Ectodermal cell (in vitro differentiated cells): ENCODE measurements around the gene NCBP2L.
"Not testable (repeated sequence)": the region's sequence is repeated elsewhere in the genome, so short reads cannot be mapped to it uniquely, and the experiment has no call there.

Experiments
- H3K27ac ChIP-seq: 2 replicates; pipeline ENCODE4 v1.7.0; 2013; ENCODE audit warnings: mild to moderate bottlenecking, low read depth, low read length; ENCODE audit not compliant: insufficient read depth, poor library complexity, severe bottlenecking
- H3K27me3 ChIP-seq: 2 replicates; pipeline ENCODE4 v1.7.0; 2013; ENCODE audit warnings: mild to moderate bottlenecking, low read length; ENCODE audit not compliant: insufficient read depth, control insufficient read depth, poor library complexity, severe bottlenecking
- H3K36me3 ChIP-seq: one replicate; pipeline ENCODE4 v1.7.0; 2013; ENCODE audit warnings: low read length; ENCODE audit not compliant: control insufficient read depth, insufficient read depth
- H3K4me1 ChIP-seq: one replicate; pipeline ENCODE4 v1.7.0; 2013; ENCODE audit warnings: low read length; ENCODE audit not compliant: control insufficient read depth, insufficient read depth
- H3K4me3 ChIP-seq: 2 replicates; pipeline ENCODE4 v1.7.0; 2013; ENCODE audit warnings: low read depth, low read length, control low read depth; ENCODE audit not compliant: insufficient read depth
- H3K9me3 ChIP-seq: 2 replicates; pipeline ENCODE4 v1.7.0; 2013; ENCODE audit warnings: mild to moderate bottlenecking, low read length, moderate library complexity; ENCODE audit not compliant: control insufficient read depth
- WGBS, 2 experiments: methylation state at CpG; one replicate each; pipeline ENCODE4 v1.1.7; 2013; ENCODE audit warnings: missing lambda C conversion rate in 2 of 2; 5-methylcytosine and 5-hydroxymethylcytosine counted together

Gene NCBP2L

DNA sequence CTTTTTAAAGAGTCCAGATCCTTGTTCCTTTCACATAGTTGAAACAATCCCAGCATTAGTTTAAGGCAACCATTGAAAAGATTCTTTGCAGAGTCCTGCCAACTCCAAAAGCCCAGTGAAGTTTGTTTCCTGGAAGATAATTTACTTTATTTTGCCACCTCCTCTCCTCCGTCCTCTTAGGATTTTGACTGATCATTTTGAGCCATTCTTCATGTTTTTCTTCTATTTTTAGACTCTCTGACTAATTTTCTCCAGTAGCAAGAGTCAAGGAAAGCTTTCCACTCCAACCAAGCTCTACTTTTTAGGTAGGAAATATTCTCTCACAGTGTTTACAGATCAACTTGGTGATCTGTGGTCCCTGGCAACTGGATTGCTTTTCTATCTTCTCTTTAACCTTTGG is 10.3 kb downstream of the NCBP2L start:
- H3K4me3 ChIP-seq, result no peak overlapping the region
- H3K27ac ChIP-seq, result no peak overlapping the region
- no peaks in the 10 kb centered on the region for H3K36me3 ChIP-seq
- no peaks in the 10 kb centered on the region for H3K4me1 ChIP-seq
- 90 to 100% methylated on average over 1 of the region's 1 CpG for WGBS, 2 experiments
- H3K9me3 ChIP-seq, result no peaks in the 10 kb centered on the region
- no peaks in the 10 kb centered on the region for H3K27me3 ChIP-seq

GRCh38 chrX:107804427-107804826 is 26.9 kb downstream of the NCBP2L start:
- no peaks in the 10 kb centered on the region for H3K4me1 ChIP-seq
- no peak overlapping the region for H3K4me3 ChIP-seq
- no peaks in the 10 kb centered on the region for H3K9me3 ChIP-seq
- 89 to 100% methylated on average over 1 of the region's 1 CpG for WGBS, 2 experiments
- no peaks in the 10 kb centered on the region for H3K36me3 ChIP-seq
- no peaks in the 10 kb centered on the region for H3K27me3 ChIP-seq
- H3K27ac ChIP-seq, result no peak overlapping the region

GRCh38 chrX:107805179-107805578 is 27.6 kb downstream of the NCBP2L start:
- no peak overlapping the region for H3K27ac ChIP-seq
- no peaks in the 10 kb centered on the region for H3K9me3 ChIP-seq
- H3K4me3 ChIP-seq, result no peak overlapping the region
- no peaks in the 10 kb centered on the region for H3K4me1 ChIP-seq
- WGBS, 2 experiments, result 82 to 92% methylated on average over 1 to 3 of the region's 3 CpGs
- no peaks in the 10 kb centered on the region for H3K36me3 ChIP-seq
- H3K27me3 ChIP-seq, result no peaks in the 10 kb centered on the region

DNA sequence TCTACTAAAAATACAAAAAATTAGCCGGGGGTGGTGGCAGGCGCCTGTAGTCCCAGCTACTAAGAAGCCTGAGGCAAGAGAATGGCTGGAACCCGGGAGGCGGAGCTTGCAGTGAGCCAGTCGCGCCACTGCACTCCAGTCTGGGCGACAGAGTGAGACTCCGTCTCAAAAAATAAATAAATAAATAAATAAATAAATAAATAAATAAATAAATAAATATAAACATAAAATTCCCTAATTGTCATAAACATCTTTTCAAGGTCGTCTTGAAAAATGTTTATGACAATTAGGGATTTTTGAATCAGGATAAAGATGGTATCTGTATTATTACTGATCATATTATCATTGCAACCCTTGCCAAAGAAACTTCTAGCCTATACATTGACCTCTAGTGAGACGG is 32.5 kb downstream of the NCBP2L start:
- not testable (repeated sequence) for H3K27ac ChIP-seq, H3K4me3 ChIP-seq, H3K9me3 ChIP-seq, H3K36me3 ChIP-seq, H3K4me1 ChIP-seq, H3K27me3 ChIP-seq
- 91% methylated on average over 4 to 5 of the region's 10 CpGs for WGBS, 2 experiments

- H3K4me3 ChIP-seq, result no peak overlapping the region
These were observed 41.5 kb downstream of the NCBP2L start for GRCh38 chrX:107818900-107819521.

DNA sequence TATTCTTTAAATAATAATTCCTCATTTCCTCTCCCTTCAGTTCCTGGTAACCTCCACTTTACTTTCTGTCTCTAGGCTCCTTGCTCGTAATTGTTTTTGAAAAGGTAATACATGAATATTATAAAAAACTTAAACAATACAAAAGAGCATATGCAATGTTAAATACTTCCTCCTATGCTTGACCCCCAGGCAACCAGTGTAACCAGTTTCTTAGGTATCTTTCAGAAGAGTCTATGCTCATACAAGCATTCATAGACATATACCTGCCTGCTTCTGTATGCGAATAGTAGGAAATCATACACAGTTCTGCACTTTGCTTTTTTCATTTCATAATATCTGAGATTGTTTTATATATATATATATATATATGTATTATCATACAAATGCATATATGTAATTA is 45.5 kb downstream of the NCBP2L start:
- 100% methylated on average over 1 of the region's 2 CpGs; no CpG with 5 or more reads in 1 of the 2 experiments for WGBS, 2 experiments
- Histone ChIP-seq H3K27me3 (peaks cover 40% of the 10 kb centered on the region), H3K36me3 (no peaks in the 10 kb centered on the region), H3K27ac (no peak overlapping the region), H3K9me3 (no peaks in the 10 kb centered on the region), H3K4me3 (no peak overlapping the region), H3K4me1 (no peaks in the 10 kb centered on the region)

More at GRCh38 chrX:107818900-107819521, 41.5 kb downstream of the NCBP2L start:
- Histone ChIP-seq H3K36me3 (no peaks in the 10 kb centered on the region), H3K27me3 (peaks cover 5% of the 10 kb centered on the region), H3K27ac (no peak overlapping the region), H3K9me3 (no peaks in the 10 kb centered on the region), H3K4me1 (no peaks in the 10 kb centered on the region)

DNA sequence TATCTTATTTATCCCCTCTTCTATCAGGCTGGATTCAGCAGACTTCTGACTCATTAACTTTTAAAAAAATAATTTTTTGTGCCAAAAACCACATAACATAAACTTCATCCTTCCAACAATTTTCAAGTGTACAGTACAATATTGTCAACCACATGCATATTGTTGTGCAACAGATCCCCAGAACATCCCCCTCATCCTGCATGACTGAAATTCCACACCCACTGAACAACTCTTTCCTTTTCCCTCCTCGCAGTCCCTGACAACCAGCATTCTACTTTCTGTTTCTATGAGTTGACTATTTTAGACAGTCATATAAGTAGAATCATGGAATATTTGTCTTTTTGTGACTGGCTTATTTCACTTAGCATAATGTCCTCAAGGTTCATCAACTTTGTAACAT is 45.9 kb downstream of the NCBP2L start:
- no peak overlapping the region for H3K4me3 ChIP-seq
- H3K27ac ChIP-seq, result no peak overlapping the region
- no peaks in the 10 kb centered on the region for H3K36me3 ChIP-seq
- H3K27me3 ChIP-seq, result peaks cover 40% of the 10 kb centered on the region
- H3K9me3 ChIP-seq, result no peaks in the 10 kb centered on the region
- 100% methylated on average over 1 of the region's 1 CpG; no CpG with 5 or more reads in 1 of the 2 experiments for WGBS, 2 experiments
- H3K4me1 ChIP-seq, result no peaks in the 10 kb centered on the region

- Histone ChIP-seq H3K4me3 (peak within 1 kb of the TSS; percentile 39), H3K27me3 (peaks cover 40% of the 10 kb centered on the region), H3K27ac (no peak within 1 kb of the TSS), H3K4me1 (no peaks in the 10 kb centered on the region), H3K9me3 (no peaks in the 10 kb centered on the region), H3K36me3 (no peaks in the 10 kb centered on the region)
- WGBS, 2 experiments, result 2% methylated on average over 31 to 32 of the region's 32 CpGs
These were observed 48.2 kb downstream of the NCBP2L start, which contains the start of gene MID2 for GRCh38 chrX:107825698-107826237. MID2 (plus strand) TSS chrX:107825866; CDS start chrX:107826427, 561 bp downstream.

GRCh38 chrX:107826238-107827029 is 48.9 kb downstream of the NCBP2L start:
- H3K27me3 ChIP-seq, result peaks cover 40% of the 10 kb centered on the region
- no peaks in the 10 kb centered on the region for H3K4me1 ChIP-seq
- H3K9me3 ChIP-seq, result no peaks in the 10 kb centered on the region
- H3K27ac ChIP-seq, result no peak overlapping the region
- WGBS, 2 experiments, result 0% methylated on average over 100 of the region's 100 CpGs
- H3K36me3 ChIP-seq, result no peaks in the 10 kb centered on the region
- peak overlapping the region; percentile 39 for H3K4me3 ChIP-seq

GRCh38 chrX:107827030-107827831 is 49.7 kb downstream of the NCBP2L start:
- H3K36me3 ChIP-seq, result no peaks in the 10 kb centered on the region
- peaks cover 40% of the 10 kb centered on the region for H3K27me3 ChIP-seq
- H3K27ac ChIP-seq, result no peak overlapping the region
- H3K9me3 ChIP-seq, result no peaks in the 10 kb centered on the region
- H3K4me3 ChIP-seq, result peak overlapping the region; percentile 39
- 45 to 55% methylated on average over 11 to 12 of the region's 13 CpGs for WGBS, 2 experiments
- no peaks in the 10 kb centered on the region for H3K4me1 ChIP-seq
